ENCODE measurements around the gene ATP5PB.

ATP5PB gene

DNA sequence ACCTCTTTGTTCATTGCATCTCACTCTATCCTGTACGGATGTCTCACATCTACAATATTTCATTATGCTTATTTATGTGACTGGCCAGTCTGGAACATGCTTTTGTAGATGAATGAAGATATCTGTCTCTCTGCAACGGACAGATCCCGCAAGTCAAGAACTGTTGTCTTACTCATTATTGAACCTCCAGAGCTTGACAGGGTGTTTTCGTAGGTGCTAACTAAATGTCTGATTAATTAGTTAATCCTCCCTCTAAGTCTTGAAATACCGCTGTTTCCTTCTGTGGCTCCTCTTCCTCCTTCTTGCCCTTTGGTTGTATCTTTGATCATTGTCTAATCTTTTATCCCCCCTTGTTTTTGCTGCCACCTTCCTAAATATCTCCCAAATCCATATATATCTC lies 21.3 kb downstream of the ATP5PB start:
- Mint-ChIP-seq H3K4me3 (no peak overlapping the region), H3K36me3 (ENCODE audit: insufficient read depth) (peaks cover 3% of the 10 kb centered on the region), H3K4me1 (peaks cover 6% of the 10 kb centered on the region), H3K9me3 (no peaks in the 10 kb centered on the region), H3K27ac (ENCODE audit: low read depth) (no peak overlapping the region), H3K27me3 (no peaks in the 10 kb centered on the region)
- DNase-seq (ENCODE audit: low spot score in 2 of 2) (no peak), ATAC-seq (replicated peaks; ENCODE audit: extremely low read depth, poor library complexity, severe bottlenecking) (peak; percentile 30)

DNA sequence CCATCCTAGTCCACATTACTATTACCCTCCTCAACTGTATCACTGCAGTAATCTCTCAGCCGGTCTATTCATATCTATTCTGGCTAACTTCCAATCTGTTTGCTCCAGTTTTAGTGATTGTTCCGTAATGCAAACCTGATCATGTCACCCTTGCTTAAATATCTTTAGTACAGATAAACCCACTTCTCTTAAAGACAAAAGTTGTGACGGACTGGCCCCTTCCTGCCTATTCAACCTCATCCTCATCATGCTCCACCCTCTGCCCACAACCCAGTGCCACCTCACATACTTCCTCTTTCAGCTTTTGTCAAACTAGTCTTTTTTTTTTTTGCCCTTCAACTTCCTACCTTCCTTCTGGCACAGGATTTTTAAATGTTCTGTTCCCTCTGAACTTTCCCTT lies 21.7 kb downstream of the ATP5PB start:
- DNase-seq (ENCODE audit: low spot score in 2 of 2) (peak; percentile 42 to 69), ATAC-seq (replicated peaks; ENCODE audit: extremely low read depth, poor library complexity, severe bottlenecking) (peak; percentile 95)
- no peaks in the 10 kb centered on the region for H3K27me3 Mint-ChIP-seq
- no peak overlapping the region for H3K27ac Mint-ChIP-seq (ENCODE audit: low read depth)
- no peak overlapping the region for H3K4me3 Mint-ChIP-seq
- H3K4me1 Mint-ChIP-seq, result peaks cover 10% of the 10 kb centered on the region
- H3K36me3 Mint-ChIP-seq (ENCODE audit: insufficient read depth), result peaks cover 3% of the 10 kb centered on the region
- no peaks in the 10 kb centered on the region for H3K9me3 Mint-ChIP-seq

DNA sequence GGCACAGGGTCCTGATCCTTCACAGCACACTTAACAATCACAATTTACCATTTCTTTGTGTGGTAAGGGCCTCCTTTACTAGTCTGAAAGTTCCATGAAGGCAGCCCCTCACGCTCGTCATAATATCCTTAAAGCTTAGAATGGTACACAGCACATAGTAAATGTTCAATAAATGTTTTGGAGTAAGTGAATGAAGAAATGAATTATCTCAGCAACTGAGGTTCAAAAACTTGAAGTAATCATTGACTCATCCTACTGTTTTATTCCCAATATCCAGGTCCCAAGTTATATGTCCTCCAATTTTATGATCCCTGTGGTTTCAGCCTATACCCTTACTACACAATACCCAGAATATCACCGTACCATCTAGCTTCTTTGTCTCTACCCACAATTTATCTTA lies 22.3 kb downstream of the ATP5PB start:
- H3K4me1 Mint-ChIP-seq, result peaks cover 15% of the 10 kb centered on the region
- no peak for DNase-seq (ENCODE audit: low spot score in 2 of 2)
- no peaks in the 10 kb centered on the region for H3K27me3 Mint-ChIP-seq
- no peak overlapping the region for H3K4me3 Mint-ChIP-seq
- H3K36me3 Mint-ChIP-seq (ENCODE audit: insufficient read depth), result peaks cover 3% of the 10 kb centered on the region
- no peak overlapping the region for H3K27ac Mint-ChIP-seq (ENCODE audit: low read depth)
- ATAC-seq (replicated peaks; ENCODE audit: extremely low read depth, poor library complexity, severe bottlenecking), result no peak
- no peaks in the 10 kb centered on the region for H3K9me3 Mint-ChIP-seq

- Mint-ChIP-seq H3K27me3 (no peaks in the 10 kb centered on the region), H3K36me3 (ENCODE audit: insufficient read depth) (peaks cover 6% of the 10 kb centered on the region), H3K27ac (ENCODE audit: low read depth) (peak overlapping the region; percentile 60), H3K4me3 (peak overlapping the region; percentile 69), H3K9me3 (no peaks in the 10 kb centered on the region), H3K4me1 (peaks cover 37% of the 10 kb centered on the region)
- no peak for ATAC-seq (replicated peaks; ENCODE audit: extremely low read depth, poor library complexity, severe bottlenecking)
- DNase-seq (ENCODE audit: low spot score in 2 of 2), result no peak
Measured at GRCh38 chr1:111474106-111474505, 24.8 kb downstream of the ATP5PB start.

DNA sequence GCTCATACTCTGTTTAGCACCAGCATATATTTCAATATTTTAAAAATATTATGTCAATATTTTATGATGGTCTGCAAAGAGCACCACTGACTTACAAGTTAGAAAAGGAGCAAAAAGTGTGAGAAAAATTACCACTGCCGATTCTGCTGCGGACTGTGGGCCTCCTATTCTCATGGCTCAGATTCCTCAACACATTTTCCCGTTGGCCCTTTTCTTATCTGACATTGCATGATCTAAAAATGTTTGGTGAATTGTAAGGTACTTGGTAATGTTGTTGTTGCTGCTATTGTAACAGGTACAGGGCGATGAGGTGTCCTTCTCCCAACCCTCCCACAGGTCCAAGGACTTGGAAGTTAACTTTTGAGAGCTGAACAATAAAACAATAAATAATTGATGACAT lies 25.3 kb downstream of the ATP5PB start:
- DNase-seq (ENCODE audit: low spot score in 2 of 2), result no peak
- no peak overlapping the region for H3K27ac Mint-ChIP-seq (ENCODE audit: low read depth)
- no peak for ATAC-seq (replicated peaks; ENCODE audit: extremely low read depth, poor library complexity, severe bottlenecking)
- peak overlapping the region; percentile 69 for H3K4me3 Mint-ChIP-seq
- H3K27me3 Mint-ChIP-seq, result no peaks in the 10 kb centered on the region
- H3K4me1 Mint-ChIP-seq, result peaks cover 37% of the 10 kb centered on the region
- peaks cover 6% of the 10 kb centered on the region for H3K36me3 Mint-ChIP-seq (ENCODE audit: insufficient read depth)
- H3K9me3 Mint-ChIP-seq, result no peaks in the 10 kb centered on the region

- peaks cover 6% of the 10 kb centered on the region for H3K36me3 Mint-ChIP-seq (ENCODE audit: insufficient read depth)
- peak overlapping the region; percentile 66 for H3K4me3 Mint-ChIP-seq
- peak in 1 of 2 donors; percentile 14 for DNase-seq (ENCODE audit: low spot score in 2 of 2)
- peaks cover 37% of the 10 kb centered on the region for H3K4me1 Mint-ChIP-seq
- H3K27me3 Mint-ChIP-seq, result no peaks in the 10 kb centered on the region
- H3K9me3 Mint-ChIP-seq, result no peaks in the 10 kb centered on the region
- peak overlapping the region; percentile 45 for H3K27ac Mint-ChIP-seq (ENCODE audit: low read depth)
- no peak for ATAC-seq (replicated peaks; ENCODE audit: extremely low read depth, poor library complexity, severe bottlenecking)
Measured at GRCh38 chr1:111475701-111476100, 26.4 kb downstream of the ATP5PB start.

DNA sequence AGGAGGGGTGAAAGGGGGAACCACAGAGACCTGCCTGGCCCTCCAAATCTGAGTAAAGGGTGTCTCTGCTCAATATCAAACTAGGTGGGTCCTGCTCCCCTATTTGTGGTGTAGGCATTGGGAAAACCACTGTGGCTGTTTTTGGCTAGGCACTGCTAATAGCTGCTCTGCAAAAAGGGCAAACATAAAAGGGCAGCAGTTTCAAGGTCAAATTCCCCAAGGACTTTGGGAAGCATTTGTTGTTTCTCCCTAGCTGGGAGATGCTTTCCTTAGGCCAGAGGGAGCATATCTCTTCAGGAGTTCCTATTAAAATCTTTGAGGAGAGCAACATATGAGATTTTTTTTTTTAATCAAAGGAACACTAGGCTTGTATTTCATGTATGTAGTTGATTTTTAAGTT lies 26.9 kb downstream of the ATP5PB start:
- peaks cover 6% of the 10 kb centered on the region for H3K36me3 Mint-ChIP-seq (ENCODE audit: insufficient read depth)
- peaks cover 37% of the 10 kb centered on the region for H3K4me1 Mint-ChIP-seq
- no peaks in the 10 kb centered on the region for H3K27me3 Mint-ChIP-seq
- no peak for ATAC-seq (replicated peaks; ENCODE audit: extremely low read depth, poor library complexity, severe bottlenecking)
- H3K4me3 Mint-ChIP-seq, result peak overlapping the region; percentile 66
- no peak for DNase-seq (ENCODE audit: low spot score in 2 of 2)
- H3K27ac Mint-ChIP-seq (ENCODE audit: low read depth), result peak overlapping the region; percentile 45
- H3K9me3 Mint-ChIP-seq, result no peaks in the 10 kb centered on the region

DNA sequence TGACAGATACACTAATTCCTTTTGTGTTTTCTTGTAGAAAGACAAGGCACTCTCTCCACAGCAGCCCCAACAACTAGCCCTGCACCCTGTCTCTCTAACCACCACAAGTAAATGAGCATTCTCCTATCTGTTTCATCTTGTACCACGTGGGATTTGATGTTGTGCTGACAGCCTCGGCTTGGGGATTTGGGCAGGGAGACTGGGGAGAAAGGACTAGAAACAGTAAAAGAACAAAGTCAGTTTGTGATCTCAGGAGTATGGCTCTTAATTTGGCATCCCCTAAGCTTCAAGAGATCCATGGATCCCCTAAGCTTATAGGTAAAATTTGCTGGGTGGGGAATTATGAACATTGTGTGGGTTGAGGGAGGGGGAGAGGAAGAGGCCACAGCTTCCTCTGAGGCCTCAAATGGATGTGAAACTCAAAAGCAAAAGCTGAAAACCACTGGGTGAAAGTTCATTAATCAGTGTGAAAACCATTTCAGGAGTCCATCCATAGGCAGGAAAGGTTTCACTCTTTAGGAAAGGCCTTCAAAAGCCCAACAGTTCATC lies 27.6 kb downstream of the ATP5PB start:
- no peaks in the 10 kb centered on the region for H3K27me3 Mint-ChIP-seq
- H3K4me3 Mint-ChIP-seq, result peak overlapping the region; percentile 66
- peaks cover 37% of the 10 kb centered on the region for H3K4me1 Mint-ChIP-seq
- no peak overlapping the region for H3K27ac Mint-ChIP-seq (ENCODE audit: low read depth)
- peak; percentile 75 for ATAC-seq (replicated peaks; ENCODE audit: extremely low read depth, poor library complexity, severe bottlenecking)
- peak in 1 of 2 donors; percentile 20 for DNase-seq (ENCODE audit: low spot score in 2 of 2)
- no peaks in the 10 kb centered on the region for H3K9me3 Mint-ChIP-seq
- H3K36me3 Mint-ChIP-seq (ENCODE audit: insufficient read depth), result peaks cover 6% of the 10 kb centered on the region

DNA sequence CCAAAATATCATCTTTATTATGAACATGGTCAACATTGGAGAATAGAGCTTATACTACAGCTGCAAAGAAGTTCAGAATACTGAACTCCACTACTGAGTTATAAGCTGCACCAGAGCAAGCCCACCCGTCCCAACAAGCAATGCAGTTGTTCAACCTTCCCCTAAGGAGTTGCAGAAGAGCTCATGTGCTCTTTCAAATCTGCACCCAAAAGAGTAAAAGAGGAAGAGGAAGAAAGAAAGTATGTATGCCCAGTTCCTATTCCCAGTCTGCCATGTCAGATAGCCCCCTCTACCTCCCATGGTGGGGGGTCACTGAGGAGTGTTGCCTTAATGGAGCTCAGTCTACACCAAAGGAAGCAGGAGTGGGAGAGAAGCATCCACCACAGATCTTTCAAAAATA lies 31.4 kb downstream of the ATP5PB start:
- no peak overlapping the region for H3K4me3 Mint-ChIP-seq
- peaks cover 35% of the 10 kb centered on the region for H3K4me1 Mint-ChIP-seq
- no peak overlapping the region for H3K27ac Mint-ChIP-seq (ENCODE audit: low read depth)

GRCh38 chr1:111481387-111482221 lies 32.3 kb downstream of the ATP5PB start:
- no peak overlapping the region for H3K27ac Mint-ChIP-seq (ENCODE audit: low read depth)

More for the DNA sequence above, 31.4 kb downstream of the ATP5PB start:
- H3K36me3 Mint-ChIP-seq (ENCODE audit: insufficient read depth), result peaks cover 3% of the 10 kb centered on the region
- H3K27me3 Mint-ChIP-seq, result no peaks in the 10 kb centered on the region
- DNase-seq (ENCODE audit: low spot score in 2 of 2) (no peak), ATAC-seq (replicated peaks; ENCODE audit: extremely low read depth, poor library complexity, severe bottlenecking) (no peak)
- no peaks in the 10 kb centered on the region for H3K9me3 Mint-ChIP-seq

DNA sequence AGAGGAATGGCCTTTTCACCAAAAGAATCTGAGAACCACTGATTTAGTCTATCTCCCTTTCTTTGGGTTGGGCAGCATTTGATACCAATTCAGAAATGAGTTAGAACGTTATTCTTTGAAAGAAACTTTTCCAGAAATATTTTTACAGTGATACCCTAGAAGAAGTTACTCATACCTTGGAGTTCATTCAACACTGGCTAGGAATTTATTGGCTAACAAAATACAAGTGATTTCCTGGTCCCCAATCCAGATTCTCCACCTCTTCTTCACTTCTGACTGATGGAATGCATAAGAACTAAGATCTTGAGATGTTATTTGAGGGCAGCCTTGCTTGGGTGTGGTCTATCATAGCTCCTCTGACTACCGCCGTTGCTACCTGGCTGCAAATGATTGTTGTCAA lies 33.9 kb downstream of the ATP5PB start:
- H3K4me3 Mint-ChIP-seq, result no peak overlapping the region
- H3K4me1 Mint-ChIP-seq, result peaks cover 10% of the 10 kb centered on the region
- H3K27ac Mint-ChIP-seq (ENCODE audit: low read depth), result no peak overlapping the region
- ATAC-seq (replicated peaks; ENCODE audit: extremely low read depth, poor library complexity, severe bottlenecking), result no peak
- H3K36me3 Mint-ChIP-seq (ENCODE audit: insufficient read depth), result no peaks in the 10 kb centered on the region
- H3K27me3 Mint-ChIP-seq, result no peaks in the 10 kb centered on the region
- DNase-seq (ENCODE audit: low spot score in 2 of 2), result no peak
- H3K9me3 Mint-ChIP-seq, result no peaks in the 10 kb centered on the region

More at GRCh38 chr1:111481387-111482221, 32.3 kb downstream of the ATP5PB start:
- H3K4me1 Mint-ChIP-seq, result peaks cover 26% of the 10 kb centered on the region
- no peaks in the 10 kb centered on the region for H3K9me3 Mint-ChIP-seq
- H3K27me3 Mint-ChIP-seq, result no peaks in the 10 kb centered on the region
- ATAC-seq (replicated peaks; ENCODE audit: extremely low read depth, poor library complexity, severe bottlenecking), result no peak
- H3K36me3 Mint-ChIP-seq (ENCODE audit: insufficient read depth), result peaks cover 3% of the 10 kb centered on the region
- no peak for DNase-seq (ENCODE audit: low spot score in 2 of 2)
- no peak overlapping the region for H3K4me3 Mint-ChIP-seq

DNA sequence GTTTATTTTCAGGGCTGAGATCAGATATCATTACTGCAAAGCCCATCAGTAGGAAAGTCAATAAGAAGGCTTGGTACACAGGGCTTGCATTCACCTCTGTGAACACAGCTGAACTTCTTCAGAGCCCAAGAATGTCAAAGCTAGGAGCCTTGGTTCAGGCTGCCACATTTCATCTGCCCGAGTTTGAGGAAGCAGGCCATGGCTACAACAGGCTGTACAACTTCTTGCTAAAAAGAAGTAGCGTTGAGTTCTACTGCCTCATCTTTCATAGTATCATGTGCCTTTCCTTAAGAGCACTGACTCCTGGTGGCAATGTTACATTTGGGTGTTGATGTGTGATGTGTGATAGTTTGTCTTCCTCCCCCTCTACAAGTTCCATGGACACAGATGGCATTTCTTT lies 34.6 kb downstream of the ATP5PB start:
- no peak for DNase-seq (ENCODE audit: low spot score in 2 of 2)
- Mint-ChIP-seq H3K36me3 (ENCODE audit: insufficient read depth) (no peaks in the 10 kb centered on the region), H3K27ac (ENCODE audit: low read depth) (no peak overlapping the region), H3K27me3 (no peaks in the 10 kb centered on the region), H3K4me1 (peaks cover 5% of the 10 kb centered on the region), H3K9me3 (no peaks in the 10 kb centered on the region), H3K4me3 (no peak overlapping the region)
- no peak for ATAC-seq (replicated peaks; ENCODE audit: extremely low read depth, poor library complexity, severe bottlenecking)

- no peaks in the 10 kb centered on the region for H3K9me3 Mint-ChIP-seq
- no peak for DNase-seq (ENCODE audit: low spot score in 2 of 2)
- H3K27me3 Mint-ChIP-seq, result no peaks in the 10 kb centered on the region
- H3K27ac Mint-ChIP-seq (ENCODE audit: low read depth), result no peak overlapping the region
- H3K4me1 Mint-ChIP-seq, result peaks cover 5% of the 10 kb centered on the region
- ATAC-seq (replicated peaks; ENCODE audit: extremely low read depth, poor library complexity, severe bottlenecking), result no peak
- H3K36me3 Mint-ChIP-seq (ENCODE audit: insufficient read depth), result no peaks in the 10 kb centered on the region
- H3K4me3 Mint-ChIP-seq, result no peak overlapping the region
Measured at GRCh38 chr1:111484391-111485026, 35.2 kb downstream of the ATP5PB start.

All from central memory CD8-positive, alpha-beta T cell (primary cell).